H1 (cell line): ENCODE data around the gene C1D. TPM values are rescaled to one million over a fixed set of nuclear protein-coding genes. Genes with fewer than 3 reads are reported as not detected.

ENCODE experiments used
- BACH1 ChIP-seq: IDR thresholded peaks from 2 replicates; pipeline ENCODE4 v1.6.1; 2012; ENCODE audit warnings: low read length, improper control_type of control experiment
- CHD7 ChIP-seq: fragments of 300-600 bp; sonication (generic); IDR thresholded peaks from 2 replicates; pipeline ENCODE4 v1.7.1; 2012; ENCODE audit warnings: low read length, moderate library complexity, mild to moderate bottlenecking, inconsistent platforms; ENCODE audit not compliant: insufficient replicate concordance
- E2F6 ChIP-seq: IDR thresholded peaks from 2 replicates; pipeline ENCODE4 v1.6.1; 2012; ENCODE audit warnings: inconsistent platforms
- KDM5A ChIP-seq: fragments of 200-600 bp; IDR thresholded peaks from 2 replicates; pipeline ENCODE4 v1.7.1; 2012; ENCODE audit warnings: mild to moderate bottlenecking, low read length, inconsistent platforms, mixed read lengths
- POLR2AphosphoS5 ChIP-seq: IDR thresholded peaks from 2 replicates; pipeline ENCODE4 v1.6.1; 2011; ENCODE audit warnings: low read depth, low read length
- RFX5 ChIP-seq: IDR thresholded peaks from 2 replicates; pipeline ENCODE4 v1.6.1; 2011; ENCODE audit warnings: low read depth, low read length, improper control_type of control experiment, borderline replicate concordance
- ZNF274 ChIP-seq: IDR thresholded peaks from 2 replicates; pipeline ENCODE4 v1.7.0; 2012; ENCODE audit warnings: low read length, borderline replicate concordance; ENCODE audit errors: extremely low read depth
- polyA plus RNA-seq, 7 experiments: library from polyadenylated mRNA; depleted of rRNA in 3 of 7; stranded (reverse) in 5 of 7; unstranded in 2 of 7; fragments of >200 nt in 5 of 7; fragments of 200-250 nt in 2 of 7; gene quantifications; 1 replicate in 5 of 7; 2 replicates in 1 of 7; 4 replicates in 1 of 7; pipeline versions ENCODE4 v1.2.1 to v1.2.3, GENCODE V29; 2011 to 2013; ENCODE audit warnings: missing spikeins in 2 of 7, mixed read lengths in 2 of 7
- total RNA-seq: library from RNA; stranded (reverse); fragmentation: NEBNext Ultra II Directional; extraction: Animal tissue kit (Norgen Biotek cat#: 25700); gene quantifications from 2 replicates; pipeline ENCODE4 v1.2.1, GENCODE V29; 2021

C1D gene
- total and polyA plus RNA-seq, 2 of the 8 experiments (the other 6 are each of a cell fraction or from before 2014, with no cell fraction given): 17.5 to 24.1 TPM

- no peak for TF ChIP-seq CHD7
- no peak for TF ChIP-seq BACH1
- TF ChIP-seq E2F6: no peak
- no peak for TF ChIP-seq RFX5
- no peak for TF ChIP-seq ZNF274
- no peak for TF ChIP-seq KDM5A
- no peak for TF ChIP-seq POLR2AphosphoS5
Observed at GRCh38 chr2:68059784-68060525, 2.8 kb downstream of the C1D start (continued).
